ENCODE measurements around the gene GALNT11.

The GALNT11 gene

DNA sequence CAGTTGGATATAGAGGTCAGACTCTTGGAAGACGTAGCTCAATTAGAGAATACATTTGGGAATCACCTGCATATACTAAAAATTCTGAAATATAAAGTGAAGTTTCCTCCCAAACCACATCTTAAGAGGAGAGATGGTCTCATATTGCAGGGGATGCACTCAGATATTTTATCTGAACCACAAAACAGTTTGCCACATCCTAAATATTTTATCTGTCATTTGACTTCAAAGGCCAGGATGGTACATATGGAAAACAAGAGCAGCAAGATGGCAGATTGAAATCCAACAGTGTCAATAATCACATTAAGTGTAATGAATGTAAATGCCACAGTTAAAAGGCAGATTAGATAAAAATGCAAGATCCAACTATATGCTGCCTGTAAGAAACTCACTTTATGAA, 97.1 kb downstream of the GALNT11 start:
- H3K36me3 ChIP-seq (ENCODE audit: insufficient read depth, low read length) = peaks cover 100% of the 10 kb centered on the region
- H2AFZ ChIP-seq (ENCODE audit: low read length) = no peak overlapping the region
- H3K9me2 ChIP-seq (ENCODE audit: low read depth, low read length) = no peaks in the 10 kb centered on the region
- H3K4me2 ChIP-seq (ENCODE audit: low read length) = no peak overlapping the region
- H3K27me3 ChIP-seq (ENCODE audit: insufficient read depth, low read length) = no peaks in the 10 kb centered on the region
- H3K79me2 ChIP-seq (ENCODE audit: insufficient read depth, low read length) = no peaks in the 10 kb centered on the region
- H3K9ac ChIP-seq (ENCODE audit: low read length) = no peak overlapping the region
- H3F3A ChIP-seq (ENCODE audit: insufficient read depth, low read length) = no peaks in the 10 kb centered on the region
- H3K27ac ChIP-seq (ENCODE audit: low read depth, low read length, poor library complexity, severe bottlenecking) = no peak overlapping the region
- no peak overlapping the region for H3K4me3 ChIP-seq (ENCODE audit: low read depth, low read length, poor library complexity, severe bottlenecking)
- peaks cover 4% of the 10 kb centered on the region; the same call in 1 of the 2 replicates for H3K9me3 ChIP-seq (ENCODE audit: low read length)
- H4K20me1 ChIP-seq (ENCODE audit: insufficient read depth, low read length) = no peaks in the 10 kb centered on the region
- H3K4me1 ChIP-seq (ENCODE audit: insufficient read depth, low read length, severe bottlenecking) = no peaks in the 10 kb centered on the region
- TF ChIP-seq, protein P1, sequence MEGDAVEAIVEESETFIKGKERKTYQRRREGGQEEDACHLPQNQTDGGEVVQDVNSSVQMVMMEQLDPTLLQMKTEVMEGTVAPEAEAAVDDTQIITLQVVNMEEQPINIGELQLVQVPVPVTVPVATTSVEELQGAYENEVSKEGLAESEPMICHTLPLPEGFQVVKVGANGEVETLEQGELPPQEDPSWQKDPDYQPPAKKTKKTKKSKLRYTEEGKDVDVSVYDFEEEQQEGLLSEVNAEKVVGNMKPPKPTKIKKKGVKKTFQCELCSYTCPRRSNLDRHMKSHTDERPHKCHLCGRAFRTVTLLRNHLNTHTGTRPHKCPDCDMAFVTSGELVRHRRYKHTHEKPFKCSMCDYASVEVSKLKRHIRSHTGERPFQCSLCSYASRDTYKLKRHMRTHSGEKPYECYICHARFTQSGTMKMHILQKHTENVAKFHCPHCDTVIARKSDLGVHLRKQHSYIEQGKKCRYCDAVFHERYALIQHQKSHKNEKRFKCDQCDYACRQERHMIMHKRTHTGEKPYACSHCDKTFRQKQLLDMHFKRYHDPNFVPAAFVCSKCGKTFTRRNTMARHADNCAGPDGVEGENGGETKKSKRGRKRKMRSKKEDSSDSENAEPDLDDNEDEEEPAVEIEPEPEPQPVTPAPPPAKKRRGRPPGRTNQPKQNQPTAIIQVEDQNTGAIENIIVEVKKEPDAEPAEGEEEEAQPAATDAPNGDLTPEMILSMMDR (IDR thresholded peaks at IDR 0.05; ENCODE audit: low read length) = no peak
- TF ChIP-seq EZH2 (IDR thresholded peaks at IDR 0.05; ENCODE audit: borderline replicate concordance, low read length) = no peak

DNA sequence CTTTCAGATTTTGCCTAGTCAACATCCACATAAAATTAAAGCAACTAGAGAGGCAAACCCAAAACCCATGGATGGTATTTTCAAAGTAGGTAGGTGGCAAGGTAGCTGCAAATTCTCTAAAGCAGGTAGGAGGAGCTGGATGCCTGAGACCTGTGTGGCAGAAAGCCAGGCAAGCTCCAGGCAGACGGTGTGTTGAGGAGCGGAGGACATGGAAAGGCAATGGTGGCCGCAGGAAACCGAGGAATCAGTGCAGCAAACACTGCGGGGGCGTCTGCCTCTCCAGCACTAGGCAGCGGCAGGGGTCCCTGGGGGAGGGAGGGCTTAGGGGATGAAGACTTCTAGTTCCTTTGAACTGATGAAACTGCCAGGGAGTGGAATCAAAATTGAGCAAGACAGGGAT, 101.3 kb downstream of the GALNT11 start:
- Histone ChIP-seq H3K9me3 (ENCODE audit: low read length) (peaks cover 4% of the 10 kb centered on the region; the same call in 1 of the 2 replicates), H3K4me3 (ENCODE audit: low read depth, low read length, poor library complexity, severe bottlenecking) (no peak overlapping the region), H3K4me2 (ENCODE audit: low read length) (no peak overlapping the region), H2AFZ (ENCODE audit: low read length) (no peak overlapping the region), H4K20me1 (ENCODE audit: insufficient read depth, low read length) (no peaks in the 10 kb centered on the region), H3K4me1 (ENCODE audit: insufficient read depth, low read length, severe bottlenecking) (no peaks in the 10 kb centered on the region), H3K36me3 (ENCODE audit: insufficient read depth, low read length) (peaks cover 98% of the 10 kb centered on the region), H3K79me2 (ENCODE audit: insufficient read depth, low read length) (no peaks in the 10 kb centered on the region), H3F3A (ENCODE audit: insufficient read depth, low read length) (no peaks in the 10 kb centered on the region), H3K27me3 (ENCODE audit: insufficient read depth, low read length) (no peaks in the 10 kb centered on the region), H3K27ac (ENCODE audit: low read depth, low read length, poor library complexity, severe bottlenecking) (no peak overlapping the region), H3K9me2 (ENCODE audit: low read depth, low read length) (no peaks in the 10 kb centered on the region), H3K9ac (ENCODE audit: low read length) (no peak overlapping the region)
- TF ChIP-seq, protein P1 (IDR thresholded peaks at IDR 0.05; ENCODE audit: low read length) = no peak

GRCh38 chr7:152127229-152127628, 101.8 kb downstream of the GALNT11 start:
- H4K20me1 ChIP-seq (ENCODE audit: insufficient read depth, low read length) = no peaks in the 10 kb centered on the region
- no peaks in the 10 kb centered on the region for H3K79me2 ChIP-seq (ENCODE audit: insufficient read depth, low read length)
- H3K27me3 ChIP-seq (ENCODE audit: insufficient read depth, low read length) = no peaks in the 10 kb centered on the region
- H3K9me3 ChIP-seq (ENCODE audit: low read length) = peaks cover 4% of the 10 kb centered on the region; the same call in 1 of the 2 replicates
- no peak overlapping the region for H3K4me2 ChIP-seq (ENCODE audit: low read length)
- H3K27ac ChIP-seq (ENCODE audit: low read depth, low read length, poor library complexity, severe bottlenecking) = no peak overlapping the region
- peaks cover 98% of the 10 kb centered on the region for H3K36me3 ChIP-seq (ENCODE audit: insufficient read depth, low read length)
- H3K4me3 ChIP-seq (ENCODE audit: low read depth, low read length, poor library complexity, severe bottlenecking) = no peak overlapping the region
- H3K9me2 ChIP-seq (ENCODE audit: low read depth, low read length) = no peaks in the 10 kb centered on the region
- no peaks in the 10 kb centered on the region for H3F3A ChIP-seq (ENCODE audit: insufficient read depth, low read length)
- no peak overlapping the region for H3K9ac ChIP-seq (ENCODE audit: low read length)
- H2AFZ ChIP-seq (ENCODE audit: low read length) = no peak overlapping the region
- no peaks in the 10 kb centered on the region for H3K4me1 ChIP-seq (ENCODE audit: insufficient read depth, low read length, severe bottlenecking)
- TF ChIP-seq EZH2 (IDR thresholded peaks at IDR 0.05; ENCODE audit: borderline replicate concordance, low read length) = no peak
- TF ChIP-seq, protein P1 (IDR thresholded peaks at IDR 0.05; ENCODE audit: low read length) = no peak

Measured in OCI-LY1 (cell line).